ENCODE data around the gene CHD2.
A peak's percentile ranks its signal among the peaks of the same experiment; 100 is the strongest.
"Not testable (repeated sequence)": the region's sequence is repeated elsewhere in the genome, so short reads cannot be mapped to it uniquely, and the experiment has no call there.

CHD2 gene

GRCh38 chr15:92899948-92900730 lies at the start of gene CHD2:
TSS of gene CHD2 (plus strand) at chr15:92900324. CDS start at chr15:92901238, 914 bp downstream.
- DNase-seq, result peak; percentile 80 to 84

GRCh38 chr15:92853222-92853621 lies 46.9 kb upstream of the CHD2 start:
- DNase-seq, result no peak

GRCh38 chr15:92861742-92862141 lies 38.4 kb upstream of the CHD2 start:
- no peak for DNase-seq

GRCh38 chr15:92864127-92864814 lies 35.9 kb upstream of the CHD2 start:
- no peak for DNase-seq

GRCh38 chr15:92869263-92869940 lies 30.7 kb upstream of the CHD2 start:
- DNase-seq, result no peak

GRCh38 chr15:92870010-92870591 lies 30.0 kb upstream of the CHD2 start:
- DNase-seq, result no peak

GRCh38 chr15:92872967-92873366 lies 27.2 kb upstream of the CHD2 start:
- DNase-seq, result not testable (repeated sequence)

- DNase-seq, result no peak
Measured at GRCh38 chr15:92877000-92877399, 23.1 kb upstream of the CHD2 start.

- no peak for DNase-seq
Measured at GRCh38 chr15:92877416-92877815, 22.7 kb upstream of the CHD2 start.

- DNase-seq, result no peak
Measured at GRCh38 chr15:92878593-92879053, 21.5 kb upstream of the CHD2 start.

GRCh38 chr15:92879949-92880725 lies 20.0 kb upstream of the CHD2 start:
- no peak for DNase-seq

GRCh38 chr15:92880796-92881195 lies 19.3 kb upstream of the CHD2 start:
- DNase-seq, result no peak

GRCh38 chr15:92881211-92881754 lies 18.8 kb upstream of the CHD2 start:
- no peak for DNase-seq

GRCh38 chr15:92881802-92882696 lies 18.1 kb upstream of the CHD2 start:
- DNase-seq, result peak; percentile 99 to 100

GRCh38 chr15:92882697-92883162 lies 17.4 kb upstream of the CHD2 start:
- DNase-seq, result no peak

GRCh38 chr15:92883163-92883875 lies 16.8 kb upstream of the CHD2 start:
- DNase-seq, result peak; percentile 63 to 68

- DNase-seq, result no peak
Measured at GRCh38 chr15:92883876-92884435, 16.2 kb upstream of the CHD2 start.

- DNase-seq, result no peak
Measured at GRCh38 chr15:92884436-92885223, 15.5 kb upstream of the CHD2 start.
